ENCODE measurements around the gene KLF9.
A peak's percentile ranks its signal among the peaks of the same experiment; 100 is the strongest.

KLF9 gene

GRCh38 chr9:70425192-70425591, 10.7 kb upstream of the KLF9 start:
- TF ChIP-seq CTCF (IDR thresholded peaks at IDR 0.05; ENCODE audit: borderline replicate concordance, insufficient read depth, low read depth, low read length): no peak
- no peak overlapping the region for H3K4me3 ChIP-seq (ENCODE audit: low read depth, low read length)

GRCh38 chr9:70422371-70423043, 8.1 kb upstream of the KLF9 start:
- H3K4me3 ChIP-seq (ENCODE audit: low read depth, low read length): no peak overlapping the region
- TF ChIP-seq CTCF (IDR thresholded peaks at IDR 0.05; ENCODE audit: borderline replicate concordance, insufficient read depth, low read depth, low read length): no peak

GRCh38 chr9:70421272-70422180, 7.1 kb upstream of the KLF9 start:
- TF ChIP-seq CTCF (IDR thresholded peaks at IDR 0.05; ENCODE audit: borderline replicate concordance, insufficient read depth, low read depth, low read length): no peak
- H3K4me3 ChIP-seq (ENCODE audit: low read depth, low read length): no peak overlapping the region

GRCh38 chr9:70420441-70421271, 6.2 kb upstream of the KLF9 start:
- peak overlapping the region; percentile 30 for H3K4me3 ChIP-seq (ENCODE audit: low read depth, low read length)
- no peak for TF ChIP-seq CTCF (IDR thresholded peaks at IDR 0.05; ENCODE audit: borderline replicate concordance, insufficient read depth, low read depth, low read length)

- TF ChIP-seq CTCF (IDR thresholded peaks at IDR 0.05; ENCODE audit: borderline replicate concordance, insufficient read depth, low read depth, low read length): no peak
- H3K4me3 ChIP-seq (ENCODE audit: low read depth, low read length): peak overlapping the region; percentile 55
Observed at GRCh38 chr9:70419556-70420440, 5.3 kb upstream of the KLF9 start.

- no peak for TF ChIP-seq CTCF (IDR thresholded peaks at IDR 0.05; ENCODE audit: borderline replicate concordance, insufficient read depth, low read depth, low read length)
- peak overlapping the region; percentile 55 for H3K4me3 ChIP-seq (ENCODE audit: low read depth, low read length)
Observed at GRCh38 chr9:70418822-70419555, 4.5 kb upstream of the KLF9 start.

Measured in GM12875 (cell line).